Measurements from ENCODE around the gene DAP. TPM values are rescaled to one million over a fixed set of nuclear protein-coding genes. Genes with fewer than 3 reads are reported as not detected.
A peak's percentile ranks its signal among the peaks of the same experiment; 100 is the strongest.

The DAP gene
- total RNA-seq, 1 donor from 2014 or later = 62.6 TPM

DNA sequence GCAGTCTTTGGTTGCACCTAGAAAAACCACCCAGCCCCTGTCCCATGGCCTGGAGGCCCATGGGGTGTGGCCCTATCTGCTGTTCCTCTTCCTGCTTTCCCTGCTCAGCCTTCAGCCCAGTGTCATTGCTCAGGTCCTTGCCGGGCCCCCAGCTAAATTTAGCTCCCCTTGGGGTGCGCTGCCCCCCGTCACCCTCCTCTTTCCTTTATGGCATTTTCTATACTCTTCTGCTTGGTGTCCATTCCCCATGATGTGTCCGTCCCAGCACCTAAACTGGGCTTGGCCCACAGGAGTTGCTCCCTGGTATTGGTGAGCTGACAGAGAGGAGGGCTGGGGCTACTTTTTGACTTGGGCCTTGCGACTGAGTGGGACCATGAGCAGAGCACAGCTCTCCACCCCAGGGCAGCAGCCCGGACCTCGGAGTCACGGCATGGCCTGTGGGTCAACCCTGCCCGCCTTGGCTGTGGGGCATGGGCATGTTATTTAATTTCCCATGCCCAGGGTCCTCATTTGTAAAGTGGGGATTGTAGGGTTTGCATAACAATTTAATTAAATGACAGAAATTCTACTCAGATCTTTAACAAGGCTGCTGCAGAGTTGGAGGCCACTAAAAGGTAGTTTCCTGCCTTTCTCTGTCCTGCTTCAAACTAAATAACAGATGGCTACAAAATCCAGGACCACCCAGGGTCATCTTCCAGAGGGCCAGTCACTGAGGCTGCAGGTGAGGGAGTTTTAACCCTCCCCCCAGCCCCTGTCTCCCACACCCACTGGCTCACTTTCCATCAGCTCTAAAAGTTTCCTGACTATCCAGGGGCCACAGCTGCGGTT, 98.2 kb downstream of the DAP start:
- H3K4me3 Mint-ChIP-seq = no peak overlapping the region
- no peaks in the 10 kb centered on the region for H3K9me3 Mint-ChIP-seq
- DNase-seq (ENCODE audit: low spot score) = no peak
- no peaks in the 10 kb centered on the region for H3K36me3 Mint-ChIP-seq (ENCODE audit: low read depth)
- H3K4me1 Mint-ChIP-seq (ENCODE audit: low read depth) = no peaks in the 10 kb centered on the region
- no peaks in the 10 kb centered on the region for H3K27me3 Mint-ChIP-seq (ENCODE audit: insufficient read depth)
- intact Hi-C loops (cut with micrococcal nuclease) = no loop called here
- H3K27ac Mint-ChIP-seq = no peak overlapping the region

DNA sequence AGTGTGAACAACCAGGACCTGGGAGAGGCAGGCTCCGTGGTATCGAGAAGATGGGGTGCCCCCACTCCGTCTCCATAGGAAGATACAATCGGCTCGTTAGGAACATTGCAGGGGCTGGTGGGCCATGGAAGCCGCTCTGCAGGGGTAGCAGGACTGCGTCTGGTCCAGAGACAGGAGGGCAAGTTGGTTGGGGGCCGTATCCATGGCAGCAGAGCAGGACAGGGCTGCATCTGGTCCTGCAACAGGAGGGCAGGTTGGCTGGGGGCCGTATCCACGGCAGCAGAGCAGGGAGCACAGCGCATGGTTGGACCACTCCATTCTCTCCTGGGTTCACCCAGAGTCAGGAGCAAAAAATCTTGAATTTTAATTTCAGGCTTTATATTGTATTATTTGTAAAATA, 99.0 kb downstream of the DAP start:
- no peak for DNase-seq (ENCODE audit: low spot score)
- no peak overlapping the region for H3K4me3 Mint-ChIP-seq
- peak overlapping the region; percentile 29 for H3K27ac Mint-ChIP-seq
- H3K4me1 Mint-ChIP-seq (ENCODE audit: low read depth) = no peaks in the 10 kb centered on the region
- H3K27me3 Mint-ChIP-seq (ENCODE audit: insufficient read depth) = no peaks in the 10 kb centered on the region
- H3K9me3 Mint-ChIP-seq = no peaks in the 10 kb centered on the region
- H3K36me3 Mint-ChIP-seq (ENCODE audit: low read depth) = no peaks in the 10 kb centered on the region
- intact Hi-C loops (cut with micrococcal nuclease) = no loop called here

DNA sequence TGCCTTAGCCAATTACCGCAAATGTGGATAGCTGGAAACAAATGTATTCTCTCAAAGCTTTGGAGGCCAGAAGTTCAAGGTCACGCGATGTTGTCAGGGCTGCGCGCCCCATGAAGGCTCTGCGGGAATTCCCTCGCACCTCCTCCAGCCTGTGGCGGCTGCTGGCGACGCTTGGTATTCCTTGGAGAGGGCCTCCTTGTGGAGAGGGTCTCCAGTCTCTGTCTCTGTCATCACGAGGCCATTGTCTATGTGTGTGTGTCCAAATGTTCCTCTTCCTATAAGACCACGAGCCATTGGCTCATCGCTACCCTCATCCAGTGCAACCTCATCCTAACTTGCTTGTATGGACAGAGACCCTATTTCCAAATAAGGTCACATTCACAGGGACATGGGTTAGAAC, 99.6 kb downstream of the DAP start:
- H3K27me3 Mint-ChIP-seq (ENCODE audit: insufficient read depth) = no peaks in the 10 kb centered on the region
- H3K9me3 Mint-ChIP-seq = no peaks in the 10 kb centered on the region
- H3K36me3 Mint-ChIP-seq (ENCODE audit: low read depth) = no peaks in the 10 kb centered on the region
- no peak overlapping the region for H3K4me3 Mint-ChIP-seq
- intact Hi-C loops (cut with micrococcal nuclease) = no loop called here
- no peak for DNase-seq (ENCODE audit: low spot score)
- H3K4me1 Mint-ChIP-seq (ENCODE audit: low read depth) = no peaks in the 10 kb centered on the region
- H3K27ac Mint-ChIP-seq = no peak overlapping the region

DNA sequence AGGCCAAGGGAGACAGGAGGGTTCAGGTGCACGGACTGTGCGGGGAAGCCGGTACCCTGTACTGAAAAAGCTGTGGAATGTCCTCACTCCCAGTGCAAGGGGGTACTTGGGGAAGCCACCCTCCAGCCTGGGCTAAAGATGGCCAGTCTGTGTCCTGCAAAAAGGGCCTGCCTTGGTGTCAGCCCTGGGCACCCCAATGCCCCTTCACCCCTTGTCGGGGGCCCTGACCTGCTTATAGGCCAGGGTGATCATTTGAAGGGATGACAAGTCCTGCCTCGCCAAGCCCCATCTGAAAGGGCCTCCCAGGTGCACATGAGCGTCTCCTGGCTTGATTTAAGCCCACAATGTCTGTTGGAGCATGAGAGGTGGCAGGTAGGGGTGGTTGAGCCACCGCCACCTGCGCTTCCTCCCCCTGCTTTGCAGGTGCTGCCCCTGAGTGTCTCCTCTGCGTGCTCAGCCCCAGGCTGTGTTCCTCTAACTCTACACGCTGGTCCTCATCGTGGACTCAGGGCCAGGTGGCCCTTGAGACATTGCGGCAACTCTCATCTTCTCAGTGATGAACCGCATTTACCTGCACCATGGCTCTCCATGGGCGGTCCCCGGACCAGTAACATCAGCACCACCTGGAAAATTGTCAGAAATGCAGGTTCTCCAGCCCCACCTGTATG, 100.2 kb downstream of the DAP start:
- intact Hi-C loops (cut with micrococcal nuclease) = no loop called here
- Mint-ChIP-seq H3K36me3 (ENCODE audit: low read depth) (no peaks in the 10 kb centered on the region), H3K4me1 (ENCODE audit: low read depth) (no peaks in the 10 kb centered on the region), H3K9me3 (no peaks in the 10 kb centered on the region), H3K27me3 (ENCODE audit: insufficient read depth) (no peaks in the 10 kb centered on the region), H3K27ac (no peak overlapping the region), H3K4me3 (no peak overlapping the region)
- DNase-seq (ENCODE audit: low spot score) = no peak

DNA sequence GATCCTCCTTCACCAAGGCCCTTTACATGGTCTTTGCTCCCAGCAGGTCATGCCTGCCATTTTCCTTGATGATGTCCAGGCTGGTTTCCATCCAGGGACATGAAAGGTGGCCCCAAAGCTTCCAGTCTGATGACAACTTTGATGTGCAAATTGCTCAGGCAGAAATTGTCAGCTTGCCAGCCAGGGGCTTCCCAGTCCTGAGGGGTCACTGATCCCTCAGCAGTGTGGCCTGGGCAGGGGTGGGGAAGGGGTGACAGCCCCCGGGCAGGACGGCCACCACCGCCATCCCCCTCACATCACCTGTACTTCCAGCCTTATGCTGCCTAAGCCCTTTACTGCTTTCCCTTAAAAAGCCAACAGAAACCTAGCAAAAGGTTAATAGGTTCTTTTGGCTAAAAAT, 100.9 kb downstream of the DAP start:
- Mint-ChIP-seq H3K27me3 (ENCODE audit: insufficient read depth) (no peaks in the 10 kb centered on the region), H3K9me3 (no peaks in the 10 kb centered on the region), H3K4me1 (ENCODE audit: low read depth) (no peaks in the 10 kb centered on the region), H3K36me3 (ENCODE audit: low read depth) (no peaks in the 10 kb centered on the region), H3K4me3 (no peak overlapping the region), H3K27ac (no peak overlapping the region)
- intact Hi-C loops (cut with micrococcal nuclease) = no loop called here
- no peak for DNase-seq (ENCODE audit: low spot score)

DNA sequence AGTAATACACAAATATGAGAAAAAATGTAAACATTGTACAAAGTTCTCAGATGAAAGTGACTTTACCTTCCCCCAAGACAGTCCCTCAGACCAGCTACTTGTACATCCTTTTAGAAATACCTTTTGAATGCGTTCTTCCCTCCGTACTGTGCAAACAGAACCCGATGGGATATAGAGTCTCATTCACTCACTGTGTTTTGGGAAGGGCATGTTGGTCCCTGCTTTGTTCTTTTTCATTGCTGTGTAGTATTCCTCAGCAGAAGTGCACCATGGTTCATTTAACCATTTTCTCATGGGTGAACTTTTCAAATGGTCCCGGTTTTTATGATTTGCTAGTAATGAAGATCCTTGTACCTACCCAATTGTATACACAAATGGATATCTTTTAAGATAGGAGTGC, 102.8 kb downstream of the DAP start:
- Mint-ChIP-seq H3K9me3 (no peaks in the 10 kb centered on the region), H3K27ac (no peak overlapping the region), H3K27me3 (ENCODE audit: insufficient read depth) (no peaks in the 10 kb centered on the region), H3K4me3 (no peak overlapping the region), H3K36me3 (ENCODE audit: low read depth) (no peaks in the 10 kb centered on the region), H3K4me1 (ENCODE audit: low read depth) (no peaks in the 10 kb centered on the region)
- intact Hi-C loops (cut with micrococcal nuclease) = no loop called here
- DNase-seq (ENCODE audit: low spot score) = no peak

DNA sequence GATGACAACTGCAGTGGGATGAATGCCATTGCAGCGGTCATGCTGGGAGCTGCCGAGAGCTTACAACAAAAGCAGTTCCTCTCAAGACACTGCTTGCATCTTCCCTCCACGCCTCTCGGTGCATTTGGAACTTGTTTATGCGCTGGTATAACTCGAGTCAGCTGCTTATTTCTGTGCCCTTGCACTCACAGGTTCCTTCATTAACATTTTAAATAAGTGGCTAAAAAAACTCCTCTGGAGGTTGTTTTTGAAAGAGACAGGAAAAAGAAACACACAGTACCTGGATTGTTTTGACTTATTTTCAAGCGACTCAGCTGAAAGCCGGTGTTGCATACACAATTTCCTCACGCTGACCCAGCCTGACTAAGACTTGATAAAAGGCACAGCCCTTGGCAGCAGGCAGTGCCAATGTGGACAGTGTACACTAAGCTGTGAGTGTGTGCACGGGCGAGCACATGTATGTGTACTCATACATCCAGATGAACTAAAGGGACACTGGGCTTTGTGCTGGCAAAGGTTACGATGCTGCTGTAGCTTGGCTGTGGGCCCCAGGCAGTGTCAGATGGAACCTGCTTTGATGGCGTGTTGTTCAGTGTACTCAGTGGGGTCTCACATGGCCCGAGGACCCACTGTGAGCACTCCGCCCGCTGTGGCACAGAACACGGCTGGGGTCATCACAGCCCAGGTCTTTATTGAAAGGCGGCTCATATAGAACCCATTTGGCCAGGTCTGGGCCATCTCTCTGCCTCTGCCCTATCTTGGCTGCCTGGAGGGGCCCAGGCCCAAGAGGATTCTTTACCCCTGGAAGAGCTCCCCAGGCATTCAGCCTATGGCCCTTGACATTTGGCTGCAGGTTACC, 104.8 kb downstream of the DAP start:
- no peak overlapping the region for H3K27ac Mint-ChIP-seq
- H3K36me3 Mint-ChIP-seq (ENCODE audit: low read depth) = peaks cover 5% of the 10 kb centered on the region
- H3K4me1 Mint-ChIP-seq (ENCODE audit: low read depth) = no peaks in the 10 kb centered on the region
- H3K9me3 Mint-ChIP-seq = no peaks in the 10 kb centered on the region
- DNase-seq (ENCODE audit: low spot score) = no peak
- intact Hi-C loops (cut with micrococcal nuclease) = no loop called here
- no peak overlapping the region for H3K4me3 Mint-ChIP-seq
- H3K27me3 Mint-ChIP-seq (ENCODE audit: insufficient read depth) = no peaks in the 10 kb centered on the region

DNA sequence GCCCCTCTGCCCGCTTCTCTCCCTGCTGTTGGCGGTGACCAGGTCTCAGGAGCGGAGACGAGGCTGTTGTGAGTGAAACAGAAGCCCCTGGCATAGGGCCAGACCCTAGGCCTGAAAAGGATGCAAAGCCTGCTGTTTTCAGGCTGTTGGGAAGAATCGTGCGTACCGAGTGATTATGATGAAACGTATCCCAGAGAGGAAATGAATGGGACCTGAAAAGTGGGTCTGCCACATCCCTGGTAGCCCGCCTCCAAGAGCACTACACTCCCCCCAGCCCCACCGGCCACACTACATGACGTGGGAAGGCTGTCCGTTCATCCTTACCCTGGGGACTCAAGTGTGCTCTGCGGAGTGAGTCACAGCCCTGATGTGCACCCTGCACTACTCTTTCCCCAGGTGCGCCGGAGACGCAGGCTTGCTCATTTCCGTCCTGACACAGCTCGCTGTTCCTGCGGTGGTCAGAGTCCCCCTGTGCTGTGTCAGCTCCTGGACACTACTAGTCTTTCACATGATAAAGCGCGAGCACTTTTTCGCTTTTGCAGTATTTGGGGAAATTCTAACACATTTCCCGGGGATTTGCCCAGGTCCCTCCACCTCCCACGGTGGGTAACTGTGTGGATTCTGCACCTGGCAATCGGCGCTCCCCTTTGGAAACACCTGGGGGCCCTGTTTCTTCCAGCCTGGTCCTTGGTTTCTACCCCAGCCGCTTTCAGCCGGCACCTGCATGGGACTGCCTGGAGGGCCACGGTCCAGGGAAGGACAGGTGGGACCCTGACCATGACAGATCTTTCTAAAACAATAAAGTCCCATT, 105.7 kb downstream of the DAP start:
- Mint-ChIP-seq H3K27ac (no peak overlapping the region), H3K27me3 (ENCODE audit: insufficient read depth) (no peaks in the 10 kb centered on the region), H3K4me1 (ENCODE audit: low read depth) (no peaks in the 10 kb centered on the region), H3K4me3 (no peak overlapping the region), H3K9me3 (no peaks in the 10 kb centered on the region), H3K36me3 (ENCODE audit: low read depth) (peaks cover 7% of the 10 kb centered on the region)
- no peak for DNase-seq (ENCODE audit: low spot score)
- intact Hi-C loops (cut with micrococcal nuclease) = no loop called here

DNA sequence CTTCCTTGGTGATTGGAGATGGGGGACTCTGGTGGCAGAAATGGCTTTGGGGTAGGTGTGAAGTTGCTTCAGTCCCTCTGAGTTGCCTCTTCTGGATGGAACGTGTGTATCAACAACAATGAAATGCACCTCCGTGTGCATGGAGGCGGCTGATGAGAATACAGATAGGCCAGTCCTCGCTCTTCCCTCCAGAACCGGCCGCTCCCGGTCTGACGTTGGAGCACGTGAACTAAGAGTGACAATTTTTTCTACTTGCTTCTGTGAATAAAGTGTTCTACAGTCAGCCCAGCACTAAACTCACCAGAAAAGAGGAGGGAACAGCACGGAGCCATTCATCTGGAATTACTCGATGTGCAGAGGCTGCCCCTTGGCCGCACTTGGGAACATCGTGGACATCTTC, 106.5 kb downstream of the DAP start:
- H3K4me3 Mint-ChIP-seq = no peak overlapping the region
- no peaks in the 10 kb centered on the region for H3K9me3 Mint-ChIP-seq
- DNase-seq (ENCODE audit: low spot score) = no peak
- intact Hi-C loops (cut with micrococcal nuclease) = no loop called here
- no peaks in the 10 kb centered on the region for H3K27me3 Mint-ChIP-seq (ENCODE audit: insufficient read depth)
- no peak overlapping the region for H3K27ac Mint-ChIP-seq
- peaks cover 7% of the 10 kb centered on the region for H3K36me3 Mint-ChIP-seq (ENCODE audit: low read depth)
- no peaks in the 10 kb centered on the region for H3K4me1 Mint-ChIP-seq (ENCODE audit: low read depth)

DNA sequence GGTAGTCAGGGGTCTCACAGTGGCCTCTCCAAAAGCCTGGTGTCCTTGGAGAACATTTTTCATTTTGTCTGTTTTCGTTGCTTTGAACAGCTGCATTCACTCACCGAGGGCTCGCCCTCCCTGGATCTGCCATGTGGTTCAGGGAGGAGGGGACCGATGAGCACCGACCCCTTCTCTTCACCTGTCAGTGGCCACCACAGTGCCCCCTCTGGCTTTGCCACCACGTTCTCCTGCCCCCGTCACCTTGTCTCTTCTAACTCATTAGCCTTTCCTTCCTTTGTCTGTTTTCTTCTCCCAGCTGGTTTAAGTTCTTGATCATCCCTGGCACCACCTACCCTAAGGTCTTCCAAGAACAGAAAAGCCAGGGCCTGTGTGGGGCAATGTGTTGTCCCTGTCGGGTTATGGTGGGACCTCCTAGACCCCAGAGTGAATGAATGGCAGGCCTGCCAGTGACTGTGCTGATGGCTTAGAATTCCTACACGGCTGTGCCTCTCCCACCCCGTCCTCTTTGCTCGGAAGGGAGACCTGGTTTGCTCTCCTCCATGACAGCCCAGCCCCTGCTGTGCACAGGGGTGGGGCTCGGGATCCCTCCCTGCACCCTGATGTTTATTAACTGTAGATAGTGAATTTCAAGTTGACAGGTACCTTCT, 107.2 kb downstream of the DAP start:
- intact Hi-C loops (cut with micrococcal nuclease) = no loop called here
- no peaks in the 10 kb centered on the region for H3K4me1 Mint-ChIP-seq (ENCODE audit: low read depth)
- no peak for DNase-seq (ENCODE audit: low spot score)
- H3K27me3 Mint-ChIP-seq (ENCODE audit: insufficient read depth) = no peaks in the 10 kb centered on the region
- peaks cover 7% of the 10 kb centered on the region for H3K36me3 Mint-ChIP-seq (ENCODE audit: low read depth)
- no peak overlapping the region for H3K4me3 Mint-ChIP-seq
- no peaks in the 10 kb centered on the region for H3K9me3 Mint-ChIP-seq
- H3K27ac Mint-ChIP-seq = no peak overlapping the region

DNA sequence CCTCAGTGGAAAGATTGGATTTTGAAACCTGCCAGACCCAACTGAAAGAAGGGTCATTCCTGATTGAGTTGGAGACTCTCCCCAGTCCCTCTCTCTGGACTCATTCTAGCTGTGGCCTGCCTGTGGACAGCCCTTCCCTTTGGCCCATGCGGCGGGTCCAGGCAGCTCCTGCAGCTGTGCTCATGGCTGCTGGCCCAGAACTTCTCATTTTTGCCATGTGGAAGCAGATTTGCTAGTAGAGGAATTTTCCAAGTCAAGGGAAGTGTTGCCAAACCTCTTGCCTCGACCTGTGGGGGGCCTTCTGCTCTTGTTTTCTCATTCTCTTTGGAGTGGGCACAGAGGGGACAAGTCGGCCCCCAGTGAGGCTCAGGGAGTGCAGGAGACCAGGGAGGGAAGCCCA, 108.0 kb downstream of the DAP start:
- peaks cover 7% of the 10 kb centered on the region for H3K36me3 Mint-ChIP-seq (ENCODE audit: low read depth)
- intact Hi-C loops (cut with micrococcal nuclease) = no loop called here
- DNase-seq (ENCODE audit: low spot score) = no peak
- H3K9me3 Mint-ChIP-seq = no peaks in the 10 kb centered on the region
- no peak overlapping the region for H3K27ac Mint-ChIP-seq
- no peaks in the 10 kb centered on the region for H3K27me3 Mint-ChIP-seq (ENCODE audit: insufficient read depth)
- H3K4me3 Mint-ChIP-seq = no peak overlapping the region
- H3K4me1 Mint-ChIP-seq (ENCODE audit: low read depth) = no peaks in the 10 kb centered on the region

DNA sequence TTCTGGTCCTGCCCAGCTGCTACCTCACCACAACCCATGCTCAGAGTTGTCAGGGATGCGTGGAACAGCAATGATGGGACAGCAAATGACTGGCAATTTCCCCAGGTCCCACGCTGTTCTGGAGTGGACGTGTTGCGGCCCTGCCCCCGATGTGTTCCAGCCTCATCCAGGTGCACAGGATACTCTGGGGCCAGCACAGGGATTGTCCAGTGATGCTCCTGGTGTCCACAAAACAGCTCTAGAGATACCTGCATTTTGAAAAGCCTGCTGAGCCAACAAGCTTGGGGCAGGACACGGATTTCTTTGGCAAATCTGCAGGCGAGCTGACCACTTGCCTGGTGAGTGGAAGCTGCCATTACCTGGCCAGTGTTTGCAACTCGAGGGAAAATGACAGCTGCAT, 108.4 kb downstream of the DAP start:
- Mint-ChIP-seq H3K27ac (no peak overlapping the region), H3K9me3 (no peaks in the 10 kb centered on the region), H3K36me3 (ENCODE audit: low read depth) (peaks cover 7% of the 10 kb centered on the region), H3K4me1 (ENCODE audit: low read depth) (no peaks in the 10 kb centered on the region), H3K4me3 (no peak overlapping the region), H3K27me3 (ENCODE audit: insufficient read depth) (no peaks in the 10 kb centered on the region)
- intact Hi-C loops (cut with micrococcal nuclease) = no loop called here
- DNase-seq (ENCODE audit: low spot score) = no peak

All from activated T-helper 1 cell treated with anti-CD3 and anti-CD28 coated beads, Interleukin-12 subunit alpha, Interleukin-12 subunit beta, Interleukin-2, Interleukin-4 antibody, amounts not matched to agents 30 ng/mL and 10 ng/mL and 1 ng/mL, durations not matched to agents 14 hours and 24 hours and 36 hours (primary cell).